HepG2 (cell line): ENCODE measurements around the gene ACOX3. TPM values are rescaled to one million over a fixed set of nuclear protein-coding genes. Genes with fewer than 3 reads are reported as not detected.

ENCODE experiments used
- CCDC6 ChIP-seq: sonication (generic); formaldehyde crosslinking; IDR thresholded peaks from 2 replicates; pipeline ENCODE4 v1.8.1; 2022; ENCODE audit warnings: mild to moderate bottlenecking, missing genetic modification reagents, moderate library complexity
- DDIT3 ChIP-seq: sonication (generic); formaldehyde crosslinking; IDR thresholded peaks from 2 replicates; pipeline ENCODE4 v1.4.0; 2020; ENCODE audit warnings: mild to moderate bottlenecking, missing genetic modification reagents
- HNRNPK ChIP-seq: fragments of 200-400 bp; formaldehyde crosslinking; IDR thresholded peaks from 2 replicates; pipeline ENCODE4 v1.6.1; 2018; ENCODE audit warnings: low read length, low read depth, moderate library complexity, mild to moderate bottlenecking; ENCODE audit not compliant: poor library complexity, severe bottlenecking
- HNRNPL ChIP-seq: fragments of 200-400 bp; formaldehyde crosslinking; IDR thresholded peaks from 2 replicates; pipeline ENCODE4 v1.6.1; 2017; ENCODE audit warnings: mild to moderate bottlenecking, low read depth, low read length
- KDM1A ChIP-seq: IDR thresholded peaks from 2 replicates; pipeline ENCODE4 v1.6.1; 2016; ENCODE audit warnings: missing compliant biosample characterization
- KLF6 ChIP-seq: IDR thresholded peaks from 2 replicates; pipeline ENCODE4 v1.8.0; 2016; ENCODE audit warnings: missing biosample characterization, missing genetic modification reagents
- MTF1 ChIP-seq: sonication (generic); formaldehyde crosslinking; IDR thresholded peaks from 2 replicates; pipeline ENCODE4 v1.5.0; 2020; ENCODE audit warnings: missing genetic modification reagents
- RFX5 ChIP-seq: IDR thresholded peaks from 2 replicates; pipeline ENCODE4 v1.6.1; 2011; ENCODE audit warnings: low read depth, low read length, improper control_type of control experiment
- SMARCE1 ChIP-seq: fragments of 450-650 bp; IDR thresholded peaks from 2 replicates; pipeline ENCODE4 v1.6.1; 2017; ENCODE audit warnings: borderline replicate concordance
- STAG1 ChIP-seq: sonication (generic); formaldehyde crosslinking; IDR thresholded peaks from 2 replicates; pipeline ENCODE4 v1.4.0; 2020; ENCODE audit warnings: missing genetic modification reagents
- TBL1XR1 ChIP-seq: fragments of 150-350 bp; IDR thresholded peaks from 2 replicates; pipeline ENCODE4 v1.6.1; 2014; ENCODE audit warnings: borderline replicate concordance, low read length; ENCODE audit not compliant: partially characterized antibody
- TBX3 ChIP-seq: fragments of 450-650 bp; IDR thresholded peaks from 2 replicates; pipeline ENCODE4 v1.6.1; 2017; ENCODE audit warnings: antibody characterized with exemption, mild to moderate bottlenecking, inconsistent platforms, borderline replicate concordance
- TRIM24 ChIP-seq: sonication (generic); formaldehyde crosslinking; IDR thresholded peaks from 2 replicates; pipeline ENCODE4 v1.8.0; 2022; ENCODE audit warnings: mild to moderate bottlenecking, missing genetic modification reagents
- WIZ ChIP-seq: sonication (generic); formaldehyde crosslinking; IDR thresholded peaks from 2 replicates; pipeline ENCODE4 v1.5.1; 2020; ENCODE audit warnings: mild to moderate bottlenecking, missing genetic modification reagents
- ZBTB21 ChIP-seq: sonication (generic); formaldehyde crosslinking; IDR thresholded peaks from 2 replicates; pipeline ENCODE4 v1.4.0; 2020; ENCODE audit warnings: missing genetic modification reagents
- ZNF205 ChIP-seq: IDR thresholded peaks from 2 replicates; pipeline ENCODE4 v1.6.1; 2018; ENCODE audit warnings: missing biosample characterization, missing genetic modification reagents
- ZNF232 ChIP-seq: sonication (generic); formaldehyde crosslinking; IDR thresholded peaks from 2 replicates; pipeline ENCODE4 v1.4.0; 2020; ENCODE audit warnings: missing genetic modification reagents, borderline replicate concordance
- ZNF292 ChIP-seq: sonication (generic); formaldehyde crosslinking; IDR thresholded peaks from 2 replicates; pipeline ENCODE4 v1.8.1; 2022; ENCODE audit warnings: mild to moderate bottlenecking, low read depth, missing genetic modification reagents, borderline replicate concordance
- ZNF350 ChIP-seq: sonication (generic); formaldehyde crosslinking; IDR thresholded peaks from 2 replicates; pipeline ENCODE4 v1.4.0; 2020; ENCODE audit warnings: mild to moderate bottlenecking, low read depth, missing genetic modification reagents, borderline replicate concordance
- ZNF432 ChIP-seq: sonication (generic); formaldehyde crosslinking; IDR thresholded peaks from 2 replicates; pipeline ENCODE4 v1.5.0; 2020; ENCODE audit warnings: missing genetic modification reagents, mild to moderate bottlenecking, borderline replicate concordance
- ZNF576 ChIP-seq: sonication (generic); formaldehyde crosslinking; IDR thresholded peaks from 2 replicates; pipeline ENCODE4 v1.4.0; 2020; ENCODE audit warnings: mild to moderate bottlenecking, missing genetic modification reagents
- ZSCAN29 ChIP-seq: sonication (generic); formaldehyde crosslinking; conservative IDR thresholded peaks from 2 replicates; pipeline ENCODE4 v1.4.0; 2020; ENCODE audit warnings: mild to moderate bottlenecking, missing genetic modification reagents
- polyA plus RNA-seq, 8 experiments: library from polyadenylated mRNA; depleted of rRNA in 3 of 8; stranded (reverse) in 7 of 8; unstranded in 1 of 8; fragments of >200 nt; fragmentation: Illumina TruSeq in 4 of 8; extraction: Trizol in 4 of 8; gene quantifications; 2 replicates each; pipeline versions ENCODE4 v1.2.1 to v1.2.3, GENCODE V29; 2011 to 2016; ENCODE audit warnings: low read depth in 4 of 8, missing spikeins in 1 of 8, mixed read lengths in 1 of 8; ENCODE audit not compliant: insufficient read depth in 1 of 8
- total RNA-seq, 5 experiments: library from RNA; depleted of rRNA; stranded (reverse); fragments of >200 nt; fragmentation: Illumina TruSeq; extraction: Trizol; gene quantifications; 2 replicates each; pipeline ENCODE4 v1.2.3, GENCODE V29; 2016; ENCODE audit warnings: low read depth in 1 of 5
- TF ChIP-seq, protein P1 (sequence below): sonication (generic); formaldehyde crosslinking; IDR thresholded peaks from 2 replicates; pipeline ENCODE4 v1.4.0; 2020; ENCODE audit warnings: missing genetic modification reagents
- TF ChIP-seq, protein P2 (sequence below): sonication (generic); formaldehyde crosslinking; IDR thresholded peaks from 2 replicates; pipeline ENCODE4 v1.8.0; 2022; ENCODE audit warnings: missing genetic modification reagents, mild to moderate bottlenecking, moderate library complexity, borderline replicate concordance

The ACOX3 gene
- total and polyA plus RNA-seq, 2 of the 13 experiments (the other 11 are each of a cell fraction or from before 2014, with no cell fraction given), result 4.2 to 17.8 TPM

GRCh38 chr4:8428288-8429097, 12.0 kb downstream of the ACOX3 start (continued):
- TF ChIP-seq ZNF576, result peak; percentile 71; the same call in 1 of the 2 replicates
- TF ChIP-seq ZNF432 (CRISPR knock-in tag), result no peak
- peak; percentile 28 for TF ChIP-seq TBL1XR1
- no peak for TF ChIP-seq MTF1 (CRISPR knock-in tag)
- TF ChIP-seq WIZ, result peak; percentile 84
- TF ChIP-seq TBX3, result no peak
- TF ChIP-seq, protein P1, sequence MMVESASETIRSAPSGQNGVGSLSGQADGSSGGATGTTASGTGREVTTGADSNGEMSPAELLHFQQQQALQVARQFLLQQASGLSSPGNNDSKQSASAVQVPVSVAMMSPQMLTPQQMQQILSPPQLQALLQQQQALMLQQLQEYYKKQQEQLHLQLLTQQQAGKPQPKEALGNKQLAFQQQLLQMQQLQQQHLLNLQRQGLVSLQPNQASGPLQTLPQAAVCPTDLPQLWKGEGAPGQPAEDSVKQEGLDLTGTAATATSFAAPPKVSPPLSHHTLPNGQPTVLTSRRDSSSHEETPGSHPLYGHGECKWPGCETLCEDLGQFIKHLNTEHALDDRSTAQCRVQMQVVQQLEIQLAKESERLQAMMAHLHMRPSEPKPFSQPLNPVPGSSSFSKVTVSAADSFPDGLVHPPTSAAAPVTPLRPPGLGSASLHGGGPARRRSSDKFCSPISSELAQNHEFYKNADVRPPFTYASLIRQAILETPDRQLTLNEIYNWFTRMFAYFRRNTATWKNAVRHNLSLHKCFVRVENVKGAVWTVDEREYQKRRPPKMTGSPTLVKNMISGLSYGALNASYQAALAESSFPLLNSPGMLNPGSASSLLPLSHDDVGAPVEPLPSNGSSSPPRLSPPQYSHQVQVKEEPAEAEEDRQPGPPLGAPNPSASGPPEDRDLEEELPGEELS (CRISPR knock-in tag), result no peak
- no peak for TF ChIP-seq SMARCE1
- TF ChIP-seq ZSCAN29 (CRISPR knock-in tag), result no peak
- TF ChIP-seq ZNF350, result peak; percentile 76; the same call in 1 of the 2 replicates
- TF ChIP-seq RFX5, result no peak
- TF ChIP-seq ZBTB21 (CRISPR knock-in tag), result no peak
- no peak for TF ChIP-seq TRIM24
- TF ChIP-seq, protein P2, sequence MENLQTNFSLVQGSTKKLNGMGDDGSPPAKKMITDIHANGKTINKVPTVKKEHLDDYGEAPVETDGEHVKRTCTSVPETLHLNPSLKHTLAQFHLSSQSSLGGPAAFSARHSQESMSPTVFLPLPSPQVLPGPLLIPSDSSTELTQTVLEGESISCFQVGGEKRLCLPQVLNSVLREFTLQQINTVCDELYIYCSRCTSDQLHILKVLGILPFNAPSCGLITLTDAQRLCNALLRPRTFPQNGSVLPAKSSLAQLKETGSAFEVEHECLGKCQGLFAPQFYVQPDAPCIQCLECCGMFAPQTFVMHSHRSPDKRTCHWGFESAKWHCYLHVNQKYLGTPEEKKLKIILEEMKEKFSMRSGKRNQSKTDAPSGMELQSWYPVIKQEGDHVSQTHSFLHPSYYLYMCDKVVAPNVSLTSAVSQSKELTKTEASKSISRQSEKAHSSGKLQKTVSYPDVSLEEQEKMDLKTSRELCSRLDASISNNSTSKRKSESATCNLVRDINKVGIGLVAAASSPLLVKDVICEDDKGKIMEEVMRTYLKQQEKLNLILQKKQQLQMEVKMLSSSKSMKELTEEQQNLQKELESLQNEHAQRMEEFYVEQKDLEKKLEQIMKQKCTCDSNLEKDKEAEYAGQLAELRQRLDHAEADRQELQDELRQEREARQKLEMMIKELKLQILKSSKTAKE, result 0 out of 2 replicates have a peak, but pooled peaks have one; percentile 46
- no peak for TF ChIP-seq CCDC6 (CRISPR knock-in tag)
- 0 out of 2 replicates have a peak, but pooled peaks have one; percentile 39 for TF ChIP-seq ZNF205 (CRISPR knock-in tag)
- peak; percentile 68; the same call in 1 of the 2 replicates for TF ChIP-seq KLF6 (CRISPR knock-in tag)
- TF ChIP-seq ZNF232 (CRISPR knock-in tag), result no peak
- TF ChIP-seq STAG1 (CRISPR knock-in tag), result no peak
- TF ChIP-seq HNRNPK, result peak; percentile 36
- TF ChIP-seq HNRNPL, result no peak
- TF ChIP-seq ZNF292 (CRISPR knock-in tag), result no peak
- TF ChIP-seq KDM1A (CRISPR knock-in tag), result no peak
- no peak for TF ChIP-seq DDIT3 (CRISPR knock-in tag)
